HepG2 (cell line): ENCODE data around the gene TMEM204. TPM values are rescaled to one million over a fixed set of nuclear protein-coding genes. Genes with fewer than 3 reads are reported as not detected.

Experiments used
- AHR ChIP-seq: IDR thresholded peaks from 2 replicates; pipeline ENCODE4 v1.6.1; 2018; ENCODE audit warnings: missing genetic modification reagents, missing compliant biosample characterization
- ASH2L ChIP-seq: fragments of 300-600, 200-600 bp; sonication (generic); IDR thresholded peaks from 2 replicates; pipeline ENCODE4 v1.7.0; 2017; ENCODE audit warnings: low read depth, mild to moderate bottlenecking, moderate library complexity, mixed read lengths, low read length; ENCODE audit not compliant: insufficient read length
- CENPBD1 ChIP-seq: sonication (generic); formaldehyde crosslinking; IDR thresholded peaks from 2 replicates; pipeline ENCODE4 v1.8.0; 2022; ENCODE audit warnings: missing genetic modification reagents, low read depth, mild to moderate bottlenecking, borderline replicate concordance
- FOSL2 ChIP-seq: sonication (generic); formaldehyde crosslinking; IDR thresholded peaks from 2 replicates; pipeline ENCODE4 v1.4.0; 2020; ENCODE audit warnings: missing genetic modification reagents
- GPN1 ChIP-seq: sonication (generic); formaldehyde crosslinking; IDR thresholded peaks from 2 replicates; pipeline ENCODE4 v1.5.1; 2020; ENCODE audit warnings: missing genetic modification reagents, borderline replicate concordance
- HMGA1 ChIP-seq: sonication (generic); formaldehyde crosslinking; conservative IDR thresholded peaks from 2 replicates; pipeline ENCODE4 v1.4.0; 2020; ENCODE audit warnings: missing genetic modification reagents
- MAFF ChIP-seq: IDR thresholded peaks from 2 replicates; pipeline ENCODE4 v1.6.1; 2011; ENCODE audit warnings: low read depth, low read length, improper control_type of control experiment
- MTA1 ChIP-seq: sonication (generic); formaldehyde crosslinking; IDR thresholded peaks from 2 replicates; pipeline ENCODE4 v1.4.0; 2020; ENCODE audit warnings: missing genetic modification reagents, mild to moderate bottlenecking, borderline replicate concordance
- NFE2L1 ChIP-seq: sonication (generic); formaldehyde crosslinking; IDR thresholded peaks from 2 replicates; pipeline ENCODE4 v1.4.0; 2020; ENCODE audit warnings: missing genetic modification reagents, mild to moderate bottlenecking, borderline replicate concordance
- NFIC ChIP-seq: IDR thresholded peaks from 2 replicates; pipeline ENCODE4 v1.6.1; 2012; ENCODE audit warnings: mild to moderate bottlenecking, low read length, inconsistent platforms
- SMYD3 ChIP-seq: sonication (generic); formaldehyde crosslinking; IDR thresholded peaks from 2 replicates; pipeline ENCODE4 v1.8.1; 2023; ENCODE audit warnings: mild to moderate bottlenecking, missing genetic modification reagents
- SRSF4 ChIP-seq: fragments of 200-400 bp; formaldehyde crosslinking; IDR thresholded peaks from one replicate; pipeline ENCODE4 v1.6.1; 2018; ENCODE audit warnings: mild to moderate bottlenecking, low read depth, low read length, moderate library complexity; ENCODE audit not compliant: poor library complexity, severe bottlenecking
- ZBTB33 ChIP-seq: sonication (generic); formaldehyde crosslinking; IDR thresholded peaks from 2 replicates; pipeline ENCODE4 v1.4.0; 2020; ENCODE audit warnings: missing genetic modification reagents
- ZFP37 ChIP-seq: sonication (generic); formaldehyde crosslinking; IDR thresholded peaks from 2 replicates; pipeline ENCODE4 v1.4.0; 2020; ENCODE audit warnings: missing genetic modification reagents, borderline replicate concordance
- ZNF101 ChIP-seq: sonication (generic); formaldehyde crosslinking; IDR thresholded peaks from 2 replicates; pipeline ENCODE4 v1.4.0; 2020; ENCODE audit warnings: mild to moderate bottlenecking, low read depth, missing genetic modification reagents, borderline replicate concordance
- ZNF230 ChIP-seq: sonication (generic); formaldehyde crosslinking; IDR thresholded peaks from 2 replicates; pipeline ENCODE4 v1.4.0; 2020; ENCODE audit warnings: mild to moderate bottlenecking, missing genetic modification reagents
- ZNF331 ChIP-seq: sonication (generic); formaldehyde crosslinking; IDR thresholded peaks from 2 replicates; pipeline ENCODE4 v1.4.0; 2020; ENCODE audit warnings: missing genetic modification reagents
- ZNF34 ChIP-seq: sonication (generic); formaldehyde crosslinking; IDR thresholded peaks from 2 replicates; pipeline ENCODE4 v1.4.0; 2020; ENCODE audit warnings: mild to moderate bottlenecking, missing genetic modification reagents, borderline replicate concordance
- ZNF343 ChIP-seq: sonication (generic); formaldehyde crosslinking; IDR thresholded peaks from 2 replicates; pipeline ENCODE4 v1.4.0; 2020; ENCODE audit warnings: mild to moderate bottlenecking, missing genetic modification reagents
- ZNF564 ChIP-seq: sonication (generic); formaldehyde crosslinking; IDR thresholded peaks from 2 replicates; pipeline ENCODE4 v1.8.1; 2023; ENCODE audit warnings: mild to moderate bottlenecking, missing genetic modification reagents
- polyA plus RNA-seq, 8 experiments: library from polyadenylated mRNA; depleted of rRNA in 3 of 8; stranded (reverse) in 7 of 8; unstranded in 1 of 8; fragments of >200 nt; fragmentation: Illumina TruSeq in 4 of 8; extraction: Trizol in 4 of 8; gene quantifications; 2 replicates each; pipeline versions ENCODE4 v1.2.1 to v1.2.3, GENCODE V29; 2011 to 2016; ENCODE audit warnings: low read depth in 4 of 8, missing spikeins in 1 of 8, mixed read lengths in 1 of 8; ENCODE audit not compliant: insufficient read depth in 1 of 8
- total RNA-seq, 5 experiments: library from RNA; depleted of rRNA; stranded (reverse); fragments of >200 nt; fragmentation: Illumina TruSeq; extraction: Trizol; gene quantifications; 2 replicates each; pipeline ENCODE4 v1.2.3, GENCODE V29; 2016; ENCODE audit warnings: low read depth in 1 of 5
- TF ChIP-seq, protein P1 (sequence below): IDR thresholded peaks from 2 replicates; pipeline ENCODE4 v1.6.1; 2016; ENCODE audit warnings: mild to moderate bottlenecking, missing biosample characterization, missing genetic modification reagents
- TF ChIP-seq, protein P2 (sequence below): IDR thresholded peaks from 2 replicates; pipeline ENCODE4 v1.6.1; 2016; ENCODE audit warnings: low read depth, borderline replicate concordance
- TF ChIP-seq, protein P3 (sequence below): sonication (generic); formaldehyde crosslinking; IDR thresholded peaks from 2 replicates; pipeline ENCODE4 v1.4.0; 2020; ENCODE audit warnings: low read depth, missing genetic modification reagents

The TMEM204 gene
- total and polyA plus RNA-seq, 2 of the 13 experiments (the other 11 are each of a cell fraction or from before 2014, with no cell fraction given) = not detected

GRCh38 chr16:1492923-1493745 is 40.3 kb upstream of the TMEM204 start, which contains the start of gene TELO2 (continued):
- TF ChIP-seq NFE2L1 (CRISPR knock-in tag) (no peak), ZNF331 (CRISPR knock-in tag) (peak; percentile 26; the same call in 1 of the 2 replicates), CENPBD1 (CRISPR knock-in tag) (no peak), ZBTB33 (CRISPR knock-in tag) (peak; percentile 73), SMYD3 (CRISPR knock-in tag) (no peak), ZNF343 (CRISPR knock-in tag) (peak; percentile 64), MTA1 (CRISPR knock-in tag) (no peak), NFIC (no peak), ZFP37 (CRISPR knock-in tag) (no peak), MAFF (no peak), ZNF34 (CRISPR knock-in tag) (no peak), ASH2L (peak; percentile 47), ZNF101 (no peak), ZNF230 (CRISPR knock-in tag) (no peak), FOSL2 (0 out of 2 replicates have a peak, but pooled peaks have one; percentile 15), GPN1 (CRISPR knock-in tag) (no peak), ZNF564 (CRISPR knock-in tag) (peak; percentile 64; the same call in 1 of the 2 replicates), AHR (CRISPR knock-in tag) (no peak), SRSF4 (no peak), HMGA1 (no peak)
- TF ChIP-seq, protein P1, sequence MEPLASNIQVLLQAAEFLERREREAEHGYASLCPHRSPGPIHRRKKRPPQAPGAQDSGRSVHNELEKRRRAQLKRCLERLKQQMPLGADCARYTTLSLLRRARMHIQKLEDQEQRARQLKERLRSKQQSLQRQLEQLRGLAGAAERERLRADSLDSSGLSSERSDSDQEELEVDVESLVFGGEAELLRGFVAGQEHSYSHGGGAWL (CRISPR knock-in tag) = peak; percentile 87
- TF ChIP-seq, protein P2, sequence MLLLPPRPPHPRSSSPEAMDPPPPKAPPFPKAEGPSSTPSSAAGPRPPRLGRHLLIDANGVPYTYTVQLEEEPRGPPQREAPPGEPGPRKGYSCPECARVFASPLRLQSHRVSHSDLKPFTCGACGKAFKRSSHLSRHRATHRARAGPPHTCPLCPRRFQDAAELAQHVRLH (CRISPR knock-in tag) = peak; percentile 40; the same call in 1 of the 2 replicates
- TF ChIP-seq, protein P3, sequence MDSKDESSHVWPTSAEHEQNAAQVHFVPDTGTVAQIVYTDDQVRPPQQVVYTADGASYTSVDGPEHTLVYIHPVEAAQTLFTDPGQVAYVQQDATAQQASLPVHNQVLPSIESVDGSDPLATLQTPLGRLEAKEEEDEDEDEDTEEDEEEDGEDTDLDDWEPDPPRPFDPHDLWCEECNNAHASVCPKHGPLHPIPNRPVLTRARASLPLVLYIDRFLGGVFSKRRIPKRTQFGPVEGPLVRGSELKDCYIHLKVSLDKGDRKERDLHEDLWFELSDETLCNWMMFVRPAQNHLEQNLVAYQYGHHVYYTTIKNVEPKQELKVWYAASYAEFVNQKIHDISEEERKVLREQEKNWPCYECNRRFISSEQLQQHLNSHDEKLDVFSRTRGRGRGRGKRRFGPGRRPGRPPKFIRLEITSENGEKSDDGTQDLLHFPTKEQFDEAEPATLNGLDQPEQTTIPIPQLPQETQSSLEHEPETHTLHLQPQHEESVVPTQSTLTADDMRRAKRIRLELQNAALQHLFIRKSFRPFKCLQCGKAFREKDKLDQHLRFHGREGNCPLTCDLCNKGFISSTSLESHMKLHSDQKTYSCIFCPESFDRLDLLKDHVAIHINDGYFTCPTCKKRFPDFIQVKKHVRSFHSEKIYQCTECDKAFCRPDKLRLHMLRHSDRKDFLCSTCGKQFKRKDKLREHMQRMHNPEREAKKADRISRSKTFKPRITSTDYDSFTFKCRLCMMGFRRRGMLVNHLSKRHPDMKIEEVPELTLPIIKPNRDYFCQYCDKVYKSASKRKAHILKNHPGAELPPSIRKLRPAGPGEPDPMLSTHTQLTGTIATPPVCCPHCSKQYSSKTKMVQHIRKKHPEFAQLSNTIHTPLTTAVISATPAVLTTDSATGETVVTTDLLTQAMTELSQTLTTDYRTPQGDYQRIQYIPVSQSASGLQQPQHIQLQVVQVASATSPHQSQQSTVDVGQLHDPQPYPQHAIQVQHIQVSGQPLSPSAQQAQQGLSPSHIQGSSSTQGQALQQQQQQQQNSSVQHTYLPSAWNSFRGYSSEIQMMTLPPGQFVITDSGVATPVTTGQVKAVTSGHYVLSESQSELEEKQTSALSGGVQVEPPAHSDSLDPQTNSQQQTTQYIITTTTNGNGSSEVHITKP = no peak
